HG03039 (cell line): ENCODE results near the gene C2orf76.
A peak's percentile ranks its signal among the peaks of the same experiment; 100 is the strongest.

ENCODE experiments used
- ATAC-seq: cut with Tn5 transposase; IDR thresholded peaks from one replicate; pipeline ENCODE4 v1.9.1; 2021; ENCODE audit warnings: mild to moderate bottlenecking, moderate library complexity; ENCODE audit not compliant: unreplicated experiment

C2orf76 gene

GRCh38 chr2:119266091-119266589 is 100.5 kb downstream of the C2orf76 start:
- ATAC-seq = no peak

DNA sequence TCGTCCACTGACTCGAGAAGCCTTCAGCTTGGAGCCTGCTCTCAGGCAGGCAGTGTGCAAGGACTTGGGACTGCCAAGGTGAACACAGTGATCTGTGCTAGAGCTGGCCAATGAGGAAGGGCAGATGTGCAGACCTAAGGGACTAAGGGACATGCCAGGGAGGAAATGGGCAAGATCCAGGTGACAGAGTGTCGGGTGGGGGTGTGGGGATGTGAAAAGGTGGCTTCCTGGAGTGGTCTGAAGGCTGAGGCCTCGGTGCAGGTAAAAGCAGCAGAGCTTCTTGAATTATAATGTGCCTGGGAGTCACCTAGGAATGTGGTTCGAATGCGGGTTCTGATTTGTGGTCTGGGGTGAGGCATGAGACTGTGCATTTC is 101.0 kb downstream of the C2orf76 start:
- ATAC-seq = no peak

DNA sequence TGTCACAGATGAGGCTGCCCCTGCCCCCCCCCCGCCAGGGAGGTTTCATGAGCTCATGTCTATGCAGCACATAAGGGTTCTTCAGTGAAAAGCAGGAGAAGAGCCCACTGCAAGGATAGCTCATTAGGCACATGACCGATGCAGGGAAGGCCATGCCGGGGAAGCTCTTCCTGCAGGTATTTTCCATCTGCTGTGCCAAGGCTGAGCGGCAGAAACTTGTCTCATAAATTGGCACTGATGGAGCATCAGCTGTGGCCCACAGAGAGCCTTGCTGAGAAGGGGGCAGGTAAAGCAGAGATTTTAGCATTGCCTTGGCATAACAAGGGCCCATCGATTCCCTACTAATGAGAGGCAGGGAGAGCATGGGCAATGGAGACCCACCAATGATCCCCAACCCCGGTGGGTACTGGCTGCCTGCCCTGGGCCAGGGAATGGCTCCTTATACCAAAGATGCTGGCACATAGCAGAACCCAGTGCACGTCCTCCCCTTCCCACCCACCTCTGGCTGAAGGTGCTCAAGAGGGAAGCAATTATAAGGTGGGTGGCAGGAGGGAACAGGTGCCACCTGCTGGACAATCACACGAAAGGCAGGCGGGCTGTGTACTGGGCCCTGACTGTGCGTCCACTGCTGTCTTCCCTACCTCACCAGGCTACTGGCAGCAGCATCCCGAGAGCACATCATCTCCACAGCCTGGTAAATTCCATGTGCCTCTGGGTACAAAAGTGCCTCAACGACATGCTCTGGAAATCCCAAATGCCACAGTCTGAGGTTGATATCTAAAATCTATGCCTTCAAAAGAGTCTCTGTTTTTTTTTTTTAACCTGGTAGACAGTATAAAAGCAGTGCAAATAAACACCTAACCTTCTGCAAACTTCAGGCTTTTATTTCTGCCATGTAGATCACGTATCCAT is 101.6 kb downstream of the C2orf76 start:
- peak; percentile 93 for ATAC-seq

GRCh38 chr2:119263656-119264055 is 103.0 kb downstream of the C2orf76 start:
- ATAC-seq = no peak

DNA sequence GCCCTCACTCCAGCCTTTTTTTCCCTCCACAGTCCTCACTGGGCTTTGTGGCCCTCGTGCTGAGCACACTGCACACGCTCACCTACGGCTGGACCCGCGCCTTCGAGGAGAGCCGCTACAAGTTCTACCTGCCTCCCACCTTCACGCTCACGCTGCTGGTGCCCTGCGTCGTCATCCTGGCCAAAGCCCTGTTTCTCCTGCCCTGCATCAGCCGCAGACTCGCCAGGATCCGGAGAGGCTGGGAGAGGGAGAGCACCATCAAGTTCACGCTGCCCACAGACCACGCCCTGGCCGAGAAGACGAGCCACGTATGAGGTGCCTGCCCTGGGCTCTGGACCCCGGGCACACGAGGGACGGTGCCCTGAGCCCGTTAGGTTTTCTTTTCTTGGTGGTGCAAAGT is 103.6 kb downstream of the C2orf76 start:
- ATAC-seq = no peak

GRCh38 chr2:119261493-119262225 is 105.0 kb downstream of the C2orf76 start:
- no peak for ATAC-seq

DNA sequence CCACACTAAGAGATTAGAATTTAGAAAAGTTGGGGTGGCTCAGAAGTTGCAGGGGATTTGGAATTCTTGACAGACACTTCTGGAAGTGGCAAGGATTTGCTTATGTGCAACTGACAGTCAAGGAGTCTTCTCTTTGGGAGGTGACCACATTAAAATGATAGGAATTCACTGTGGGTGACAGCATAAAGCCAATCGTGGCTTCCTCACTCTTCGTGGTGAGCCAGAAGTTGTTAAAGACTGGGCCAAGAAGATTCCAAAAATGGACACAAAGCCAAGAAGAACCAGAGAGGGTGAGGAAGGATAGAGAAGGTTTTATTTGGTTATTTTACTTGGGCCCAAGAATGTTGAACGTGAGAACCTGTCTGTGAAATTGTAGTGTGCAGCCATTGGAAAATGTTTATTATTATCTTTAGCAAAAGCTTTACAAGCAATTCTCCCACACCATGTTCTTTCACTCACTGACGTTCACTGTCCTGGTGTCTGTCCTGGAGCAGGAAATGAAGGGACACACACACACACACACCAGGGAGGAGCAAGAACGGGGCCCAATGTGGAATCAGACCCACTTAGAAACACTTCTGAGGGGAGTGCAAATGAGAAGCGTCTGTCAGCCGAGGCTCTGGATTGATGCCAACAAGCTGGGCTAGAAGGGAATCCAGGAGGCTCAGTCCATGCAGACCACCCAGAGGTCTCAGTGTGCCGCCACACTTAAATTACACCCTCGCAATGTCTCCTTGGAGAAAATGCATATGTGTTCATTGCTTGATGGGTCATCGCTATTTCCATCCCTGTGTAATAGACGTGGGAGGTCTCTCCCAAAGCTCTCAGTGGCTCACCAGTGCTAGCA is 105.8 kb downstream of the C2orf76 start:
- no peak for ATAC-seq

DNA sequence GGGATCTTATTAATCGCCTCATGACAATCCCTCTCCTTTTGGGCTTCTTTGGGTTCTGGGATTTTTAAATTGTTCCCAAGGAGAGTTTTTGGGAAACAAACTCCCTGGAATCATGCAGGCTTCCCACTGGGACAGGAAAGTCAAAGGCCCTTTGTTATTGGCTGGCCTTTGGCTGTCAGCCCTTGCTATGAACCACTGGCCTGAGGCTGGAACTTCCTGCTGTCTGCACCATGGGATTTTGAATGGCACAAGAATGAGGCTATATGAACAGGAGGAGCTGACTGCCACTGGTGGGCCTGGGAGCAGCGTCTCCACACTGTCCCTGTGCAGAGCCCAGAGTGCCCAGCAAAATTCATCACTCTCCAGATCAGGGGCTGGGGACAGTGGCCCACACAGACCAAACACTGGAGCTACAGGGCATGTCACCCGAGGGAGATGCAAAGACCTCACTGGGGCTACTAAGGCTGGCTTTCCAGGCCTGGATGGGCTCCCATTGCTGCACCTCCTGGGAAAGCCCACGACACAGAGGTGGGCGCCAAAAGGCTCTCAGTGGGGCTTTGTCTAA is 107.3 kb downstream of the C2orf76 start:
- no peak for ATAC-seq

GRCh38 chr2:119257198-119257597 is 109.4 kb downstream of the C2orf76 start:
- no peak for ATAC-seq

GRCh38 chr2:119256582-119256921 is 110.1 kb downstream of the C2orf76 start:
- ATAC-seq = no peak

- ATAC-seq = no peak
Observed at GRCh38 chr2:119255760-119256581, 110.7 kb downstream of the C2orf76 start.

GRCh38 chr2:119254601-119255080 is 112.0 kb downstream of the C2orf76 start:
- ATAC-seq = no peak

- ATAC-seq = no peak
Observed at GRCh38 chr2:119253760-119254600, 112.7 kb downstream of the C2orf76 start.

- ATAC-seq = no peak
Observed at GRCh38 chr2:119253114-119253702, 113.4 kb downstream of the C2orf76 start.
